NCI-H2081 (cell line): ENCODE results near the gene RBM47.
"Not testable (repeated sequence)": the region's sequence is repeated elsewhere in the genome, so short reads cannot be mapped to it uniquely, and the experiment has no call there.

Experiments used
- DNase-seq, 2 experiments: peaks; one replicate each; lab custom pipeline; 2025; lab: John Stamatoyannopoulos, UW

The RBM47 gene

GRCh38 chr4:40629401-40630334, at the start of gene RBM47:
RBM47 (minus strand) TSS chr4:40629864; CDS start chr4:40438893, 190,971 bp downstream.
- peak; percentile 26 to 46 for DNase-seq

- no peak for DNase-seq
Observed at GRCh38 chr4:40678421-40678820, 48.8 kb upstream of the RBM47 start.

- peak; percentile 70 to 84 for DNase-seq
Observed at GRCh38 chr4:40675166-40675565, 45.5 kb upstream of the RBM47 start.

- no peak for DNase-seq
Observed at GRCh38 chr4:40672528-40673522, 43.2 kb upstream of the RBM47 start.

- DNase-seq: no peak
Observed at GRCh38 chr4:40669504-40669903, 39.8 kb upstream of the RBM47 start.

- no peak for DNase-seq
Observed at GRCh38 chr4:40665842-40666241, 36.2 kb upstream of the RBM47 start.

GRCh38 chr4:40662962-40663604, 33.4 kb upstream of the RBM47 start:
- DNase-seq: peak; percentile 87 to 94

- DNase-seq: no peak
Observed at GRCh38 chr4:40661803-40662202, 32.1 kb upstream of the RBM47 start.

- DNase-seq: no peak
Observed at GRCh38 chr4:40656201-40656863, 26.7 kb upstream of the RBM47 start.

GRCh38 chr4:40651280-40651679, 21.6 kb upstream of the RBM47 start:
- no peak for DNase-seq

- DNase-seq: no peak
Observed at GRCh38 chr4:40649321-40649720, 19.7 kb upstream of the RBM47 start.

- no peak for DNase-seq
Observed at GRCh38 chr4:40648742-40649281, 19.1 kb upstream of the RBM47 start.

- DNase-seq: no peak
Observed at GRCh38 chr4:40648131-40648530, 18.5 kb upstream of the RBM47 start.

GRCh38 chr4:40645586-40645985, 15.9 kb upstream of the RBM47 start:
- DNase-seq: no peak

- DNase-seq: no peak
Observed at GRCh38 chr4:40632080-40632479, 2.4 kb upstream of the RBM47 start.

GRCh38 chr4:40630335-40631021, 814 bp upstream of the RBM47 start:
- DNase-seq: no peak

GRCh38 chr4:40628888-40629287, 776 bp downstream of the RBM47 start:
- no peak for DNase-seq

GRCh38 chr4:40628407-40628806, 1.3 kb downstream of the RBM47 start:
- not testable (repeated sequence) for DNase-seq

- no peak for DNase-seq
Observed at GRCh38 chr4:40627540-40627939, 2.1 kb downstream of the RBM47 start.

GRCh38 chr4:40626183-40626990, 3.3 kb downstream of the RBM47 start:
- DNase-seq: no peak
